ENCODE measurements around the gene PLXDC1.
"Not testable (repeated sequence)": the region's sequence is repeated elsewhere in the genome, so short reads cannot be mapped to it uniquely, and the experiment has no call there.

PLXDC1 gene

DNA sequence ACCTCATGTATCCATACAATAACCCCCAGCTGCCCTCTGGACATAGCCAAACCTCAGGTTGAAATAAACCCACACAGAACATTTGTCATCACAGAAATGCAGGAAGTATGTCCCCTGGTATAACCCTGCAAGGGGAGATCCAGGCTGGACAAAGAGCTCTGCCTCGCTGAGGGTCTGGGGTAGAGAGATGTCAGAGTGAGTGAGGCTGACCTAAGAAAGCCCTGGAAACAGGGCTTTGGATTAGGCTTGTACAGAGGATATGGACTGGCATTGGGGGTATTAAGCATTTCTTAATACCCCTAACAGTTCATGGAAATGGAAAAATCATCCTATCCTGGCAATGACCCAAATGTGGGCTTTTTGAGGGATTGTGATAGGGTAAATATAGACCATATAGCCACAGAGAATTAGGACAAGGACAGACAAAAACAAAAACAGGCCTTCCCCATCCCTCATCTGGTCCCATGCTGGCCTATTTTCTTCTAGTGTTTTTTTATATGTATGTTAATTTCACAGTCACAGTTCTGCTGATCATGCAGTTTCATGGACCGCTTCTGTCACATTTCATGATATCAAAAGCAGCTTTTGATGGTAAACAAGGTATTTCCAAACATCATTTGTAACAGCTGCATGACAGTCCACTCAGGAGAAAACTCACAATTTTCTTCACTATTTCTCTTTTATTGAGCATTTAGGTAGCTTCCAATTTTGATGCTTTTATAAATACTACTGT, 26.1 kb downstream of the PLXDC1 start:
- no peak for DNase-seq (ENCODE audit: low spot score)

DNA sequence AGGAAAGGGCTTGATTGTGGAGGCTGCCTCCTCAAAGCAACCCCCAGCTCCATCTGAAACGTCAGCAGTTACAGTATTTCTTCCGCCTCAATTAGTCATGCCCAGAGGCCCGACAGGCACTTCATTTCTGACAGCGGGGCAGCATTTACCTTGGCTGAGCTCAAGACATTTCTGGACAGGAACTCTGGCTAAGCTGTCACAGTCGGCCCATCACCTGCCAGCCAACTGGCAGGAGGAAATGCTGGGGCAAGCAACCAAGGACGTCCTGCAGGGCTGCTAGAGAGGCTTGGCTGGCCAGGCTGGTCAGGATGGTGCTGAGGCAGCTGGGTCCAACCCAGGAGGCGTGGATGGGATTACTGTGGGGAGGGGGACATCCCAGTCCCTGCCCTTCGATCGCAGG, 27.8 kb downstream of the PLXDC1 start:
- no peak for DNase-seq (ENCODE audit: low spot score)

DNA sequence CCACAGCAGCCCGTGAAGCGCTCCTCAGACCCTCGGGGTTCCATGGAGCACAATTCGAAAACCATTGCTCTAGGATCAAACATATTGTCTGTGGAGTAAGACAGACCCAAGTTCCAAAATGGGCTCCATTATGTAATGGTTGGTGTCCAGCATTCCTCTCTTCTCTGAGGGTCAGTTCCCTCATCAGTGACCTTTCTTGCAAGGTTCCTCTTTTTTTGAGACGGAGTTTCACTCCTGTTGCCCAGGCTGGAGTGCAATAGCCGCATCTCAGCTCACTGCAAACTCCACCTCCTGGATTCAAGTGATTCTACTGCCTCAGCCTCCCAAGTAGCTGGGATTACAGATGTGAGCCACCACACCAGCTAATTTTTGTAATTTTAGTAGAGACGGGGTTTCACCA, 28.4 kb downstream of the PLXDC1 start:
- DNase-seq (ENCODE audit: low spot score), result no peak

DNA sequence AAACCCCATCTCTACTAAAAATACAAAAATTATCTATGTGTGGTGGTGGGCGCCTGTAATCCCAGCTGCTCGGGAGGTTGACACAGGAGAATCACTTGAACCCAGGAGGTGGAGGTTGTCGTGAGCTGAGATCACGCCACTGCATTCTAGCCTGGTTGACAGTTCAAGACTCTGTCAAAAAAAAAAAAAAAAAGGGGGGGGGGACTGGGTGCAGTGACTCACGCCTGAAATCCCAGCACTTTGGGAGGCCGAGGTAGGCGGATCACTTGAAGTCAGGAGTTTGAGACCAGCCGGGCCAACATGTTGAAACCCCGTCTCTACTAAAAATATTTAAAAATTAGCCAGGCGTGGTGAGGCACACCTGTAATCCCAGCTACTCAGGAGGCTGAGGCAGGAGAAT, 29.5 kb downstream of the PLXDC1 start:
- DNase-seq (ENCODE audit: low spot score), result not testable (repeated sequence)

DNA sequence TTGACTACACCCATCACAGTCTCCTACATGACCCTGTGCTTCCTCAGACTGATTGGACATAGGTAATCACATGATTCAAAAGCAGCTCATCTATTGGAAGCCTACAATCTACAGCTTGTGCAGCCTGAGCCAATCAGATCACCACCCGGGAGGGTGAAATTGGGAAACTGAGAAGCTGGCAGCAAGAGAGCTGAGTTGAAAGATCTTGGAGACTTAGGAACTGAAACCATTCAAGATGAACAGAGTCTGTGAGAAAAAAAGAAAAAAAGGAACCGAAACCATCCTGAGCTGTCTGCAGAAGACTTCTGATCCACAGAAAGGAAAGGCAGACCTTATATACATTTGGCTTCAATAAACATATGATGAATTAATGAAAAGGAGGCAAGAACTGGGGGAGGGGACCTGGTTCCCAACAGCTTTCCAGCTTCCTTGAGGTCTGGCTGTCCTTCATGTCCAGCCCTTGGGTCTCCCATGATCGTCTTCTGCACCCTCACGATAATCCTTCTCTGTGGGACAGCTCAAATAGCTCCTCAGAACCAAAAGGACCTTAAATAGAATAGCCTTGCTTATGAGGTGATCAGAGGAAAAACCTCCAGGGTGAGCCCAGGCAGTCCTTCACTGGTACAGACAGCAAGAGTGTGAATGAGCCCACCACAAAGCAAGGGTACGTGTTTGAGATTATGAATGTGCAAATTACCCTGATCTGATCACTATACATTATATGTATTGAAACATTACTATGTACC, 32.6 kb downstream of the PLXDC1 start:
- no peak for DNase-seq (ENCODE audit: low spot score)

DNA sequence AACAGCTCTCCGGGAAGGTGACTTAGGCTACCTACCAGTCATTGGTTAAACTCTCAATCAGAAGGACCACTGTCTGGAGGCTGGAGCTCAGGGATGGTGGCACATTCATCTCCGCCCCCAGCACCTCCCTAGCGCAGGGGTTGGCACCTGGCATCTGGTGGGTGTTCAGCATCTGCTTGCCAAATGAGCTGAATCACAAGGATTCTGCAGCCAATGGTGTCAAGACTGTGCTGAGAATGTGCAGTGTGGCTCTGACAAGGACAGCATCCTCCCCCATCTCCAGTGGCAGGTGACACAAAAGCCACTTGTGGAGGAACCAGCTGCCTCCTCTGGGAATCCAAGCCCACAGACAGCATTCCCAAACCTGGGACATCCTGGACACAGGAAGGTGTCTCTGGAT, 35.2 kb downstream of the PLXDC1 start:
- no peak for DNase-seq (ENCODE audit: low spot score)

DNA sequence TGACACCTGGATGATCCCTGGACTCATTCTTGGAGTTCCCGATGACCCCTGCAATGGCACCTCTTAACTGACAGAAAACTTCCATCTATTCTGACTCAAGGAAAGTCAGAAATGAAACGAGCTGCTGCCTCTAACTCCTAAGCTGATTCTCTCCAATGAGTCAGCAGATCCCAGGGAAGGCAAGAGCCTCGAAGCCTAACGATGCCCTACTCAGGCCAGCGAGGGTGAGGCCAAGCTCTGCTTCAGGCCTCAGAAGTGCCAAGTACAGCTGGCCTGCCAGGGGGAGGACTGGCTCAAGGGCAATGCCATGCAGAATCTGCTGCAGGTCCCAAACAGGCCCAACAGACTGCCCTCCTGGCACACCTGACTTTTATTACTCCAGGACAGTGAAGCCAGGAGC, 36.3 kb downstream of the PLXDC1 start:
- DNase-seq (ENCODE audit: low spot score), result no peak

DNA sequence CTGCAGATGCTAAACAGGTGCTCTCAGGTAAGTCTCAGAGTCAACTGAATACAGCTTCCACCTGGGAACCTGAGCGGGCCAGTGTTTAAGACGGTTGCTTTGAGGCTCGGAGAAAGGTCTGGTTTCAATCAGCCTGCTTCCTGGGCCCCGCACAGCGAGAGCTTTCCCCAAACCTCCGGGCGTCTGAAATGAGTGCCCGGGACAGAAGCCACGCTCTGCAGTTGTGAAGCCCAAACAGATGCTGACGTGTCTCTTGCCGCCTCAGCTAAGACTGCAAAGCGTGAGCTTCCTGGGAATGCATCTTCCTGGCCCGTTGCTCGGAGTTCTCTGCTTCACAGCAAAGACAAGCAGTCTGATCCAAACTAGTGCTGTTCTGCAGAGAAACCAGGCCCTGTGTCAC, 36.7 kb downstream of the PLXDC1 start:
- no peak for DNase-seq (ENCODE audit: low spot score)

DNA sequence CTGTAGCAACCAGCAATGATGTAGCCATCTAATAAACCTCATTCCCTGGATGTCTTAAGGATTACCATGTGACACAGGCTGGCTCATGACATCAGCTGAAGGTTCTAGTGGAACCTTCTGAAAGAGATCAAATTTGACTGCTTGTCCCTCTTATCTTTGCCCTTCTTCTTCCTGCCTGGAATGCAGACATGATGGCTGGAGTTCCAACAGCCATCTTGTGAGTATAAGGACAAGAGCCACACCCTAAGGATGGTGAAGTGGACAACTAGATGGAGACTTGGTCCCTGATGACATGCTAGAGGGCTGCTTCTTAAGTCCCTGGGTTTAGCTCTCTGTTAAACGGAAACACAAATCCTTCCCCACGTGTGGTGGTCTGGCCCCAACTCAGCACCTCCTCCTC, 37.6 kb downstream of the PLXDC1 start:
- DNase-seq (ENCODE audit: low spot score), result no peak

DNA sequence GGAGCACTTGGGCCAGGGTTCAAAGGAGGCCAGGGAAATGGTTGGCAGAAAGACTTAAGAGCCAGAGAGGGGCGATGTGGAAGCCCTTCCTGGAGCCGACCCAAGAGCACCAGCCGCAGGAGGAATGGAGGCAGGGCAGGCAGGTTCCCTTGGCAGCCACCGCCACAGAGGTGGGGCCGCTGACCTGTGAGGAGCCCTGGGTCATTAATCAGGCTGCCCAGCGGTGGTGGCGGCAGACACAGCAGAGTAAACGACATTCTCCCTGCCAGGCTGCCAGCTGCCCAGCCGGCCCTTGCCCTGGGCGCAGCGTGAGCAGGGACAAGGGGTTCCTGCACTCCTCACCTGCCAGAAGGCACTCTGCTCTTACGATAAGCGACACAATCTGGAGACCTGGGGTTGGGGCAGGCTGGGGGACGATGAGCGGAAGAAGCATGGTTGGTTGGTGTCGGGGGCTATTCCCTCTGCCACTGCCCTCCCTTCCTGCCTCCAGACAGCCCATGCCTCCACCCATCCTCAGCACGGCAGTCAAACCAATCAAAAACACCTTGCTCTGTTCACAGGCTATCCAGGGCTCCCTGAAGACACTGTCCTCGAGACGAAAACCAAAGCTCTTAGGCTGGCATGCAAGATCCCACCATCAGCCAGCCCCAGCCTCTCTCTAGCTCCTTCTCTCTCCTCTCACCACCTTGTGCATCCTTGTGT, 40.9 kb downstream of the PLXDC1 start:
- no peak for DNase-seq (ENCODE audit: low spot score)

DNA sequence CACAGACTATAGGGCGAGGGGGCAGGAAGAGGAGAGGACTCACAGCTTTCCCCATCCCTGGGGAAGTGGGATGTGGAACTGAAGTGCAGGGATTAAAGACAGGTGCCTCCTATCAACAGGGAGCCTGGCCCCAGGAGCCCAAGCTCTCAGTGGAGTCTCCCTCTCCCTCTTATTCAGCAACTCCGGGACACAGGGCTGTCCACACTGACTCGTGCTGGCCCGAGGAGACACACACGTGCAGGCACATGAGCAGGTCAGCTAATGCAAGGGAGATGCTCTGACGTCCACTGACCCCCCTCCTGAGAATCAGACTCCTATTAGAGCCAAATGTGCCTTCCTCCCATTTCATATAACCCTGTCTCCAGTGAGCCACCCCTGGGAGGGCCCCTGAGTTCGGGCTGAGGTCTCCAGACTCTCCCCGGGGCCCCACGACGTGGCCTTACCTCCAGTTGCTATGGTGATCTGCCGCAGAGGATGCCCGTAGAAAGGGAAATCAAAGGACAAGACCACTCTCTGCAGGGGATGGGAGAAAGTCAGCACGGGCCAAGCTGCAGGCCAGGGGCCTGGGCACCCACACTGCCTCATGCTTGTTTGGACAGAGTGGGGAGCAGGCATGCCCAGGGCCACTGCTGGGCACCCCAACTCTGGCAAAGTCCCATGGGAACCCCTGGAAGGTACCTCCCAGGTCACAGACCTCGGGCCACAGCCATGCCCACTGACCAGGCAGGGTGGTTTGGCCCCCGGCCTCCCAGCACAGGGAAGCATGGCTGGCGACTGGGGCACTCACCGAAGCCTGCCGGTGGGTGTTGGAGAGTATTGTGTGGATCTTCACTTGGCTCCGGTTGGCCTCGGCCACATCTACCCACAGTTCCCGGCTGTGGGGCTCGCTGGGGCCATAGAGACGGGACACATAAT, 42.7 kb downstream of the PLXDC1 start:
- no peak for DNase-seq (ENCODE audit: low spot score)

DNA sequence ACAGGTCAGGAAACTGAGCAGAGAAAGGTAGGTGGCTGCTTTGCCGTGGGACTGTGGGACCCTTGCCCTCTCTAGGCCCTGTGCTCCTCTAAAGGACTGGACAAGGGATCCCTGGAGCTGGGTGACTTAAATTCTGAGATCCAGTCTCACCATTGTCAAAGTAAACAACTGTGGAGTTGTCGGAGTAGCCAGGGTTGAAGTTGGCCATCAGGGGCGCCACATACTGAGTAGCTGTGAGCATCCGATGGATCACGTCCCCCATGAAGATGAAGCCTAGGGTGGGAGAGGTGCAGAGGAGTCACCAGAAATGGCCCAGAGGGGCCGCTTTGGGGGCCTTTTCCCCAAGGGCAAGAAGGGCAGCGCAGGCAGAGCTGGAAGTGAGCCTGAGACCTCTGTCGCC, 43.5 kb downstream of the PLXDC1 start:
- DNase-seq (ENCODE audit: low spot score), result no peak

DNA sequence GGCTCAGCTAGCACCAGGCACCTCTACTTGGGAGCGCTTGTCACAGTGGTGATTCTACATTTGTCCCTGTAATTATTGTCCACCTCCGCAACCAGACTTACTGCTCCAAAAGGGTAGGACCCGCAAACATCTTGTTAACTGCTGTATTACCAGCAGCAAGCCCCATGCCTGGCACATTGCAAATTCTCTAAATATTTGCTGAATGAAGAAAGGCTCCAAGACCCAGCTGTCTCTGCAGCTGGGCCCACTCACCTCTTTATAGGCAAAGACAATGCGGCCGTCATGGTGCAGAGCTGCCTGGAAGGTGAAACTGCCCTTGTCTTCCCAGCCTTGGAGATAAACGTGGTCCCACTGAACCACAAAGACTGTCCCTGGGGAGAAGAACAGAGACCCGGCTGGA, 44.3 kb downstream of the PLXDC1 start:
- no peak for DNase-seq (ENCODE audit: low spot score)

DNA sequence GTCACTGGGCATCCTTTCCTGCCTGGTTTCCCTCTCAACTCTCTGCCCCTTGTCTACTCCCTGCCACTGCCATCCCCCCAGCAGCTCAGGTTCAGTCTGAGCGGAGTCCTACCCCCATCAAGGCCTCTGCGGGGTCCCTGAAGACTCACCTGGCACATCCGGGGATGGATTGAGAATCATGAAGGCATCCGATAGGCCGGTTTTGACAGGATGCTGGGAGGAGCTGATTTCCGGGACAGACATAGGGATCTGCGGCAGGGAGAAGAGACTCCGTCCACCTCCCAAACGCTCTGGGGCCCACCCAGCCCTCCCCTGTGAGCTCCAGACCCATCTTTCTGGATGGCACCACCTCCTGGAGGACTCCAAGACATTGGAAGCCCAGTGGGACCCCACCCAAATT, 45.7 kb downstream of the PLXDC1 start:
- DNase-seq (ENCODE audit: low spot score), result no peak

DNA sequence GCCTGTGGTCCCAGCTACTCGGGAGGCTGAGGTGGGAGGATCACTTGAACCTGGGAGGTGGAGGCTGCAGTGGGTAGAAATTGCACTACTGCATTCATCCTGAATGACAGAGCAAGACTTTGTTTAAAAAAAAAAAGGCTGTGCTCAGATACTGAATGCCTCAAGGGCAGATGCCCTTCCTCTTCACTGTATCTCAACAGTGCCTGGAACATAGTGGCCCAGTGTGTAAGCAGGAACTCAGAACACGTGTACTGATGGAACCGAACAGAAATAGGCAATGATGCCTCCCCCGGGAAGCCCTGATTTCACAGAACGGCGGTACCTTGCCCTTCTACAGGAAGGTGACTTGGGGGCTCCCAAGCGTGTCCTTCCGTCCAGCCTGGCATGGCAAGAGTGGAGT, 46.8 kb downstream of the PLXDC1 start:
- no peak for DNase-seq (ENCODE audit: low spot score)

DNA sequence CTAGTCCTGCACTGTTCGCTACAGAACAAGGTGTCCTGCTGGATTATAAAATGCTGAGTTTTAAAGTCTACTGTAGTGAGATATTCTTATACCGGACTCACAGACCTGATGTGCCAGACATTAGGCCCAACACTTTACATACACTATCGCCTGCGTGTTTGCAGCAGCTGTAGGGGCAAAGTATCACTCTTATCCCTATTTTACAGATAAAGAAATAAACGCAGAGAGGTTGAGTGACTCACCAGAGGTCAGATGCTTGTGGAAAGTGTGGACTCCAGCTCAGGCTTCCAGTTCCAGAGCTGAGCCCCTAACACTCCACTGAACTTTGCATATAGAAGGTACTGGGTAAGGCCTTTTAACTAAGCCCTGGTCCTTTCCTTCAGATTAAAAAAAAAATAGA, 47.4 kb downstream of the PLXDC1 start:
- peak; percentile 50 for DNase-seq (ENCODE audit: low spot score)

DNA sequence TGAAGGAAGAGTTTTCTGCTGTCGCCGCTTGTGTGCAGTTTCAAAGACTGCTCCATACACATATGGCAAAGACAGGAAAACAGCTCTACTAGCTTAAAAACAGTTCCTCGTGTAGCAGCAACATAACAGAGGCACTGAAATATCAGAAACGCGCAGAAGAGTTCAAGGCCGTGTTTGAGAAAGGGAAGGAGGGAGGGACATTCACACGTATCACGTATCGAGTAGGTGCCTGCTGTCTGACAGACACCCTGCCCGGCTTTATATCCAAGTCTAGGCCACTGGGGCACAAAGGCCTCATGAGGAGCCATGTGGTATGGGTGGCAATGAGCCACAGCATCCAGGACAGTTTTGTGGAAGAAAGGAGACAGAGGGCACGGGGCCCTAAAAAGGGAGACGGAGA, 50.3 kb downstream of the PLXDC1 start:
- DNase-seq (ENCODE audit: low spot score), result no peak

DNA sequence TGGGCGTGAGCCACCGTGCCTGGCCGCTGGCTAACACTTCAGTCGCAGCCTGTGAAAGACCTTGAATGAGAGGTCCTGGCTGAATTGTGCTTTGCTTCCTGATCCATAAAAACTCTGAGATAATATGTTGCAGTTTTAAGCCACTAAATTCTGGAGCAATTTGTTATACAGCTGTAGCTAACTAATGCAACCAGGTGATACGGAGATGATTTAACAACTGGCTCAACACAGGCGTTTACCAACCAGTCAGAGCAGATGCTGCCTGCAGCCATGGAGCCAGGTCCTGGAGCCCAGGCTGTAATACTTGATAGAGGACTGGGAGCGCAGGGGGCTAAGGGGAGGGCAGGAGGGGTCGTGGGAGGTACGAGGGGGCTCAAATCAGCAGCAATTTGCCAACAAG, 50.9 kb downstream of the PLXDC1 start:
- no peak for DNase-seq (ENCODE audit: low spot score)

DNA sequence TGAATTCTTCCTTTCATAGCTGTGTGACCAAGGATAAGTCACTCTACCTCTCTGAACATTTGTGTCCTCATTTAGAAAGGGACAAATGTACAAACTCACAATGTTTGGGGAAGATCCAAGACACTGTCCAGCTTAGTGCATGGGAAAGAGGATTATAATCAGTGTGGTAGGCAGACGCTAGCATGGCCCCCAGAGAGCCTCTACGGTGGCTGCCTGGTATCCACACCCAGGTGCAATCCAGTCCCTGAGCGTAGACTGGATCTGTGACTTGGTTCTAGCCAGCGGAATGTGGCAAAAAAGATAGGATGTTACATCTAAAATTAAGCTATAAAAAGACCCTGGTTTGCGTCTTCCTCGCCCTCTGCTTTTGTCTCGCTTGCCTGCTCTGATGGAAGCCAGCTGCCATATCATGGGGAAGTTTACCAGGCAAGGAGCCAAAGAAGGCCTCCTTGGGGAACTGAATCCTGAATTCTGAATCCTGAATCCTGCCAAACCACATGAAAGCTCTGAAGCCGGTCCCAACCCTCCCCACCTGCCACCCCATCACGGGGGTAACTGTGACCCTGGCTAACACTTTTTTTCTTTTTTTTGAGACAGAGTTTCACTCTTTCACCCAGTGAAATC, 51.7 kb downstream of the PLXDC1 start:
- DNase-seq (ENCODE audit: low spot score), result peak; percentile 76

DNA sequence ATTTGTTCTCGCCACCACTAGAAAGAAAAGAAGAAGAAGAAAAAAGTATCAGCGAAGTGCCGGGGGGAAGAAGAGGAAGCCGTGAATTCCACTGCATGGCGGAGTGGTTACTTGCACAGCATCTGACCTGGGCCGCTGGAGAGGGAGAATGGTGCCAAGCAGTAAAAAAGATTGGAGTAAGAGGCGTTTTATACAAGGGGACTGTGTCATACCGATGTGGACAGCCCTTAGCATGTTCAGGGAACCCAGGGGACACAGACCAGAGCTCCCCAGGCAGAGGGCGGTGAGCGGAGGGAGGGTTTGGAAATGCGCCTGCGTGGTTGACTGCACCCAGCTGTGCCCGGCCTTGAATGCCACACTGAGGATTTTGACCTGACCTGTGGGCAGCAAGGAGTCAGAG, 52.8 kb downstream of the PLXDC1 start:
- DNase-seq (ENCODE audit: low spot score), result no peak

DNA sequence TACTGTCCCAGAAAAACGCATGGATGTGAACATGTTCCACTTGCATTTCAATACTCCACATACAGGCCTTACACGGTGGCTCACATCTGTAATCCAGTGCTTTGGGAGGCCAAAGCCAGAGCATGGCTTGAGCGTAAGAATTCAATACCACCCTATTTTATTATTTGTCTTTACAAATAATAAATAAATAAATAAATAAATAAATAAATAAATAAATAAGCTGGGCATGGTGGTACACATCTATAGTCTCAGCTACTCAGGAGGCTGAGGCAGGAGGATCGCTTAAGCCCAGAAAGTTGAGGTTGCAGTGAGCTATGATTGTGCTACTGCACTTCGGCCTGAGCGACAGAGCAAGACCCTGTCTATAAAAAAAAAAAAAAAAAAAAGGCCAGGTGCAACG, 53.9 kb downstream of the PLXDC1 start:
- DNase-seq (ENCODE audit: low spot score), result no peak

DNA sequence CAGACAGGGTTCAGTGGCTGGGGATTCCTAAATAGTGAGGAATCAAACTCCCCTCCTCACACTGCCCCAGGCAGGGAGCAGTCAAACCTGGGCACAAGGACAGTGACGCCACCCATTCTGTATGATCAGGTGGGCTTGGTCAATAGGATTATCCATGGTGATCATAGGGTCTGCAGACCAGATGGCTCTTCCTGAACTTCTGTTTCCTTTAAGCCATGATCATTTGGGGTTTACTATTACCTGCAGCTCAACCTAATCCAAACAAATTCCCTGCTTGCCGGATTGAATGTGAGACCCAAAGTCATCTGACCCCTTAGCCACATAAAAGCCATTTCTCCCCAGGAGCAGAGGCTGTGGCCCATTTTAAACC, 54.3 kb downstream of the PLXDC1 start:
- no peak for DNase-seq (ENCODE audit: low spot score)
